ENCODE data around the gene MLF2. TPM values are rescaled to one million over a fixed set of nuclear protein-coding genes. Genes with fewer than 3 reads are reported as not detected.

The MLF2 gene, protein sequence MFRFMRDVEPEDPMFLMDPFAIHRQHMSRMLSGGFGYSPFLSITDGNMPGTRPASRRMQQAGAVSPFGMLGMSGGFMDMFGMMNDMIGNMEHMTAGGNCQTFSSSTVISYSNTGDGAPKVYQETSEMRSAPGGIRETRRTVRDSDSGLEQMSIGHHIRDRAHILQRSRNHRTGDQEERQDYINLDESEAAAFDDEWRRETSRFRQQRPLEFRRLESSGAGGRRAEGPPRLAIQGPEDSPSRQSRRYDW
- 48.0 and 57.5 TPM in 2 replicates for total RNA-seq (2013; cell fraction: nucleolus; rRNA removed)
- total RNA-seq (2014; rRNA removed) (131 and 139 TPM in 2 replicates), total RNA-seq (2014; rRNA removed; fragmentation: Illumina TruSeq; extraction: Trizol) (59.2 and 63.4 TPM in 2 replicates), total RNA-seq (2021) (125 and 129 TPM in 2 replicates), polyA plus RNA-seq (2011; rRNA removed) (122 and 172 TPM in 2 replicates), polyA plus RNA-seq (2014; fragmentation: Illumina TruSeq; extraction: Trizol) (91.6 and 111 TPM in 2 replicates), polyA plus RNA-seq (2014; fragmentation: Nextera tagmentation; extraction: Ambion mirVana) (10 to 100 TPM; 13.5 to 21.5 TPM), polyA plus RNA-seq (2014; rRNA removed) (170 and 181 TPM in 2 replicates), polyA plus RNA-seq (2016; fragmentation: Nextera tagmentation; extraction: Ambion mirVana) (100 to 1,000 TPM; 222 TPM), polyA minus RNA-seq (2011; rRNA and poly(A)+ RNA removed) (138 and 158 TPM in 2 replicates), Bru-seq, nascent RNA (percentile 68 among the genes with signal in this experiment), BruChase-seq, experiment 1, labeled RNA remaining after a 6-hour chase (percentile 89 among the genes with signal in this experiment), BruChase-seq, experiment 2, labeled RNA remaining after a 2-hour chase (percentile 77 among the genes with signal in this experiment)
- 86.0 TPM for polyA plus RNA-seq (2011; ENCODE audit: low read depth)
- polyA plus RNA-seq (2011; cell fraction: cytosol; rRNA removed): 211 and 234 TPM in 2 replicates
- polyA plus RNA-seq (2011; cell fraction: nucleus; rRNA removed): 158 and 178 TPM in 2 replicates
- 111 and 119 TPM in 2 replicates for polyA plus RNA-seq (2012)
- 37.3 and 37.4 TPM in 2 replicates for polyA minus RNA-seq (2011; cell fraction: cytosol; rRNA and poly(A)+ RNA removed)
- polyA minus RNA-seq (2011; cell fraction: nucleus; rRNA and poly(A)+ RNA removed): 71.1 and 81.7 TPM in 2 replicates
- long read RNA-seq, experiment 1, transcript MLF2-201 (9 exons, 1,969 nt): major isoform, 157 of 172 reads
- long read RNA-seq, experiment 1, partial matches to known transcripts: 10 of 172 reads
- long read RNA-seq, experiment 1, other reads (novel, unspliced or antisense): 5 of 172 reads
- long read RNA-seq, experiment 2, transcript MLF2-201 (9 exons, 1,969 nt): major isoform, 12 of 15 reads
- long read RNA-seq, experiment 2, partial matches to known transcripts: 3 of 15 reads
- long read RNA-seq, experiment 2, other reads (novel, unspliced or antisense): 0 of 15 reads

DNA sequence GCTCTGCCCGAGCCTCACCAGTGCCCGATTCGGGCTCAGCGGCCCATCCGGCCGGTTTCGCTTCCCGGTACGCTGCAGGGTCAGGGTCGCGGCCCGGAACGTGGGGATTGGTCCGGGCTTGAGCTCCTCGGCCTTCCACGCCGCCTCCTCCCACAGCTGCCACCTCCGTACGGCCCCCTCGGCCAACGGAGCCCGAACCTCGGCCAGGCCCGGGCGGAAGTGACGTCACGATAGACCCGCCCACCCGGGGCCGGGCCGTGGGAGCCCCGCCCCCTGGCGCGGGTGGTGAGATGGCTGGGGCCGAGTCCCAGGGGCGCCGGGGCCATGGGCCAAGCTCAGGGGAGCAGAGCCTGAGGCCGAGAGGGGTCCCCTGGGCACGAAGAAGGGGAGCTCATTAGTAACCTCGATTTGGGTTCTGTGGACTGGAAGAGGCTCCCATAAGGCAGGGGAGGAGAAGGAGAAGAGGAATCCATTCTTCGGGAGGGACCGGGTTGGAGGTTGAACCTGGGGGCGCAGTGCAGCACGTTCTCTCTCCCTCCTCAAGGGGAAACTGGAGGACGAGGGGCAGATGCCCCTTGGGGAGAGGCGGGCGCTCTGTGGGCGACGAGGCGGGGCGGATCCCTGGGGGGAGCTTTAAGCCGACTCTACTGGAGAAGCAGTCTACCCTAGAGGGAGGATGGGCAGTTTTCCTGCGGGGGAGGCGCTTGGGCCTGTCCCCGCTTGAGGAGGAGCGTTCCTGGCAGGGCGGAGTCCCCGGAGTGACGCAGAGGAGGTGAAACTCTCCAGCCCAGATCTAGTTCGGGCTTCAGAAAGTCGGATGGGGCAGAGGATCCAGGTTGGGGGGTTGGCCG lies at the start of gene MLF2:
MLF2 (minus strand) TSS at position 221 of the 851 bp plus-strand sequence. CDS start 807 bp downstream, outside the sequence.
- DNase-seq (ENCODE audit: low read depth, low spot score) (peak; percentile 94), FAIRE-seq (peak; percentile 99), ATAC-seq (peak; percentile 95)
- 1% methylated on average over 62 of the region's 62 CpGs for WGBS (ENCODE audit: insufficient coverage, insufficient replicate concordance, low lambda C conversion rate, missing lambda C conversion rate)
- Histone ChIP-seq H3K27ac (ENCODE audit: control insufficient read depth, insufficient read depth) (peak within 1 kb of the TSS; percentile 99), H3K4me2 (ENCODE audit: control insufficient read depth, insufficient read depth) (peak within 1 kb of the TSS; percentile 100), H3K9me3 (replicated peaks; ENCODE audit: control insufficient read depth, insufficient read depth, low read length) (no peaks in the 10 kb centered on the region), H3K79me2 (ENCODE audit: control insufficient read depth, insufficient read depth, low read length) (peaks cover 18% of the 10 kb centered on the region), H3K27me3 (replicated peaks in 1 of 2; ENCODE audit: control insufficient read depth in 2 of 2, insufficient read depth in 2 of 2, low read length in 1 of 2) (no peaks in the 10 kb centered on the region), H3K4me3 (peak within 1 kb of the TSS; percentile 80), H3K4me1 (ENCODE audit: control insufficient read depth, insufficient read depth, low read length) (peaks cover 11% of the 10 kb centered on the region), H3K9ac (ENCODE audit: control insufficient read depth, insufficient read depth, low read length) (peak within 1 kb of the TSS; percentile 97), H4K20me1 (ENCODE audit: control insufficient read depth, insufficient read depth) (no peaks in the 10 kb centered on the region), H3K36me3 (ENCODE audit: control insufficient read depth in 2 of 2, insufficient read depth in 2 of 2, low read length in 1 of 2) (peaks cover 5 to 14% of the 10 kb centered on the region in 2 experiments; a peak in 3 of 4 replicates), H2AFZ (ENCODE audit: control insufficient read depth, low read depth, low read length) (peak within 1 kb of the TSS; percentile 95)
- in situ Hi-C loops (cut with MboI) (loop anchor here (5.0 kb wide), 1 partner anchor 74 kb away; the partner anchor contains the start of gene P3H3), intact Hi-C loops (cut with micrococcal nuclease; ENCODE audit: unreplicated experiment) (loop anchor here (1.0 kb wide), 4 partner anchors 11 to 72 kb away; partner anchors contain the start of gene ZNF384)
- ChIA-PET RAD21 (ENCODE audit: unreplicated experiment) (interaction anchor here (0.7 to 4.4 kb wide), 35 partner anchors 8 to 260 kb away, joined by 3 to 68 read pairs (median 6); partner anchors contain the start of genes CDCA3, COPS7A, GPR162 and LPAR5), SMC1A (ENCODE audit: uncharacterized antibody, unreplicated experiment) (interaction anchor here (0.6 to 4.8 kb wide), 33 partner anchors 10 to 185 kb away, joined by 3 to 84 read pairs (median 4); partner anchors contain the start of genes CD4, CDCA3, COPS7A and GNB3), CTCF (interaction anchor here (0.6 to 10.9 kb wide), 50 partner anchors 8 to 385 kb away, joined by 3 to 221 read pairs (median 4); partner anchors contain the start of genes CD4, CDCA3, COPS7A and GPR162), POLR2A (interaction anchor here (0.6 to 4.5 kb wide), 34 partner anchors 9 to 217 kb away, joined by 3 to 60 read pairs (median 4); partner anchors contain the start of genes C12orf57, CDCA3, COPS7A and LAG3)
- TSS peak; percentile 92 for BruUV-seq (replicated peaks)
- TF ChIP-seq SPI1 (IDR thresholded peaks at IDR 0.05; ENCODE audit: borderline replicate concordance, insufficient read depth, low read depth, low read length) (no peak), IRF4 (IDR thresholded peaks at IDR 0.05; ENCODE audit: low read depth, low read length) (no peak), MEF2A (IDR thresholded peaks at IDR 0.05; ENCODE audit: insufficient read depth, low read depth, low read length) (no peak), MTA2 (IDR thresholded peaks at IDR 0.05; ENCODE audit: low read depth) (peak; percentile 54; the same call in 1 of the 2 replicates), SREBF2 (IDR thresholded peaks at IDR 0.05; ENCODE audit: low read length) (no peak)
- TF ChIP-seq, protein P1, sequence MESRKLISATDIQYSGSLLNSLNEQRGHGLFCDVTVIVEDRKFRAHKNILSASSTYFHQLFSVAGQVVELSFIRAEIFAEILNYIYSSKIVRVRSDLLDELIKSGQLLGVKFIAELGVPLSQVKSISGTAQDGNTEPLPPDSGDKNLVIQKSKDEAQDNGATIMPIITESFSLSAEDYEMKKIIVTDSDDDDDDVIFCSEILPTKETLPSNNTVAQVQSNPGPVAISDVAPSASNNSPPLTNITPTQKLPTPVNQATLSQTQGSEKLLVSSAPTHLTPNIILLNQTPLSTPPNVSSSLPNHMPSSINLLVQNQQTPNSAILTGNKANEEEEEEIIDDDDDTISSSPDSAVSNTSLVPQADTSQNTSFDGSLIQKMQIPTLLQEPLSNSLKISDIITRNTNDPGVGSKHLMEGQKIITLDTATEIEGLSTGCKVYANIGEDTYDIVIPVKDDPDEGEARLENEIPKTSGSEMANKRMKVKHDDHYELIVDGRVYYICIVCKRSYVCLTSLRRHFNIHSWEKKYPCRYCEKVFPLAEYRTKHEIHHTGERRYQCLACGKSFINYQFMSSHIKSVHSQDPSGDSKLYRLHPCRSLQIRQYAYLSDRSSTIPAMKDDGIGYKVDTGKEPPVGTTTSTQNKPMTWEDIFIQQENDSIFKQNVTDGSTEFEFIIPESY (IDR thresholded peaks at IDR 0.05): no peak
- TF ChIP-seq, protein P2, sequence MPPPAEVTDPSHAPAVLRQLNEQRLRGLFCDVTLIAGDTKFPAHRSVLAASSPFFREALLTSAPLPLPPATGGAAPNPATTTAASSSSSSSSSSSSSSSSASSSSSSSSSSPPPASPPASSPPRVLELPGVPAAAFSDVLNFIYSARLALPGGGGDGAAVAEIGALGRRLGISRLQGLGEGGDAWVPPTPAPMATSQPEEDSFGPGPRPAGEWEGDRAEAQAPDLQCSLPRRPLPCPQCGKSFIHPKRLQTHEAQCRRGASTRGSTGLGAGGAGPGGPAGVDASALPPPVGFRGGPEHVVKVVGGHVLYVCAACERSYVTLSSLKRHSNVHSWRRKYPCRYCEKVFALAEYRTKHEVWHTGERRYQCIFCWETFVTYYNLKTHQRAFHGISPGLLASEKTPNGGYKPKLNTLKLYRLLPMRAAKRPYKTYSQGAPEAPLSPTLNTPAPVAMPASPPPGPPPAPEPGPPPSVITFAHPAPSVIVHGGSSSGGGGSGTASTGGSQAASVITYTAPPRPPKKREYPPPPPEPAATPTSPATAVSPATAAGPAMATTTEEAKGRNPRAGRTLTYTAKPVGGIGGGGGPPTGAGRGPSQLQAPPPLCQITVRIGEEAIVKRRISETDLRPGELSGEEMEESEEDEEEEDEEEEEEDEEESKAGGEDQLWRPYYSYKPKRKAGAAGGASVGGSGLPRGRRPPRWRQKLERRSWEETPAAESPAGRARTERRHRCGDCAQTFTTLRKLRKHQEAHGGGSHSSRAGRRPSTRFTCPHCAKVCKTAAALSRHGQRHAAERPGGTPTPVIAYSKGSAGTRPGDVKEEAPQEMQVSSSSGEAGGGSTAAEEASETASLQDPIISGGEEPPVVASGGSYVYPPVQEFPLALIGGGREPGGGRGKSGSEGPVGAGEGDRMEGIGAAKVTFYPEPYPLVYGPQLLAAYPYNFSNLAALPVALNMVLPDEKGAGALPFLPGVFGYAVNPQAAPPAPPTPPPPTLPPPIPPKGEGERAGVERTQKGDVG (CRISPR knock-in tag; IDR thresholded peaks at IDR 0.05): no peak
- TF ChIP-seq, protein P3, sequence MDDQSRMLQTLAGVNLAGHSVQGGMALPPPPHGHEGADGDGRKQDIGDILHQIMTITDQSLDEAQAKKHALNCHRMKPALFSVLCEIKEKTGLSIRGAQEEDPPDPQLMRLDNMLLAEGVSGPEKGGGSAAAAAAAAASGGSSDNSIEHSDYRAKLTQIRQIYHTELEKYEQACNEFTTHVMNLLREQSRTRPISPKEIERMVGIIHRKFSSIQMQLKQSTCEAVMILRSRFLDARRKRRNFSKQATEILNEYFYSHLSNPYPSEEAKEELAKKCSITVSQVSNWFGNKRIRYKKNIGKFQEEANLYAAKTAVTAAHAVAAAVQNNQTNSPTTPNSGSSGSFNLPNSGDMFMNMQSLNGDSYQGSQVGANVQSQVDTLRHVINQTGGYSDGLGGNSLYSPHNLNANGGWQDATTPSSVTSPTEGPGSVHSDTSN (IDR thresholded peaks at IDR 0.05; ENCODE audit: insufficient replicate concordance, low read depth, low read length): peak; percentile 72

Measured in GM12878 (cell line).